Endometrium (tissue), 2 donors: ENCODE data around the gene LEMD2.

Source experiments
- FAIRE-seq: peaks from 2 replicates; lab custom pipeline; 2012; peaks lifted over from hg19 to GRCh38; lab: Jason Lieb, UNC
- donor health status: control.
- donor health status: control.

The LEMD2 gene

GRCh38 chr6:33774774-33775173 lies 14.2 kb downstream of the LEMD2 start:
- FAIRE-seq: no peak

GRCh38 chr6:33772902-33773472 lies 15.9 kb downstream of the LEMD2 start:
- no peak for FAIRE-seq

- FAIRE-seq: no peak
Observed at GRCh38 chr6:33772082-33772830, 16.7 kb downstream of the LEMD2 start.

GRCh38 chr6:33771146-33772081 lies 17.5 kb downstream of the LEMD2 start:
- no peak for FAIRE-seq

GRCh38 chr6:33770833-33771145 lies 18.1 kb downstream of the LEMD2 start:
- no peak for FAIRE-seq

GRCh38 chr6:33770124-33770832 lies 18.7 kb downstream of the LEMD2 start:
- FAIRE-seq: no peak

GRCh38 chr6:33769248-33769821 lies 19.6 kb downstream of the LEMD2 start:
- no peak for FAIRE-seq

- no peak for FAIRE-seq
Observed at GRCh38 chr6:33768644-33769120, 20.2 kb downstream of the LEMD2 start.

- FAIRE-seq: no peak
Observed at GRCh38 chr6:33766921-33767907, 21.7 kb downstream of the LEMD2 start.

- no peak for FAIRE-seq
Observed at GRCh38 chr6:33765368-33765767, 23.6 kb downstream of the LEMD2 start.

- no peak for FAIRE-seq
Observed at GRCh38 chr6:33764036-33764435, 24.9 kb downstream of the LEMD2 start.

- no peak for FAIRE-seq
Observed at GRCh38 chr6:33763483-33763882, 25.4 kb downstream of the LEMD2 start.

GRCh38 chr6:33762713-33763112 lies 26.2 kb downstream of the LEMD2 start:
- no peak for FAIRE-seq

- no peak for FAIRE-seq
Observed at GRCh38 chr6:33761922-33762629, 26.9 kb downstream of the LEMD2 start.

- no peak for FAIRE-seq
Observed at GRCh38 chr6:33761581-33761921, 27.4 kb downstream of the LEMD2 start.

GRCh38 chr6:33759887-33760629 lies 28.9 kb downstream of the LEMD2 start:
- no peak for FAIRE-seq

GRCh38 chr6:33758815-33759216 lies 30.1 kb downstream of the LEMD2 start:
- no peak for FAIRE-seq

- no peak for FAIRE-seq
Observed at GRCh38 chr6:33757906-33758305, 31.0 kb downstream of the LEMD2 start.

GRCh38 chr6:33757113-33757512 lies 31.8 kb downstream of the LEMD2 start:
- no peak for FAIRE-seq
